SK-N-SH (cell line): ENCODE measurements around the gene CYP4F11. TPM values are rescaled to one million over a fixed set of nuclear protein-coding genes. Genes with fewer than 3 reads are reported as not detected.

Experiments
- CTCF ChIA-PET: fragments of 300-600, 350-600 bp; formaldehyde crosslinking; extraction: SDS; loops from one replicate; lab custom pipeline; 2021; lab: Yijun Ruan, JAX
- POLR2A ChIA-PET: fragments of 350-600 bp; sonication (Branson Sonifier 250); formaldehyde crosslinking; extraction: SDS; loops from one replicate; lab custom pipeline; 2020; ENCODE audit warnings: antibody characterized with exemption, inconsistent platforms; lab: Yijun Ruan, JAX
- DNase-seq: peaks from one replicate; pipeline ENCODE4 v3.0.0; 2012
- H2AFZ ChIP-seq: fragments of 200-600 bp; sonication (generic); 2 replicates; pipeline ENCODE4 v1.8.1; 2016; ENCODE audit warnings: antibody characterized with exemption, mild to moderate bottlenecking, low read depth
- H3F3A ChIP-seq: fragments of 200-600 bp; sonication (generic); replicated peaks from 2 replicates; pipeline ENCODE3; 2016; ENCODE audit warnings: antibody characterized with exemption, mild to moderate bottlenecking; ENCODE audit not compliant: insufficient read depth
- H3K27ac ChIP-seq, 2 experiments: fragments of 200-500 bp in 1 of 2; fragments of 200-600 bp in 1 of 2; sonication (Bioruptor generic) in 1 of 2; sonication (generic), shearing (Covaris generic) in 1 of 2; 2 replicates each; pipeline versions ENCODE4 v1.5.1 to v1.6.1; 2014 to 2016; ENCODE audit warnings: low read depth in 2 of 2, inconsistent platforms in 1 of 2, low read length in 1 of 2, mild to moderate bottlenecking in 1 of 2, mixed read lengths in 1 of 2
- H3K27me3 ChIP-seq: fragments of 200-600 bp; sonication (generic), shearing (Covaris generic); 2 replicates; pipeline ENCODE4 v1.6.1; 2016; ENCODE audit warnings: mixed run types; ENCODE audit not compliant: insufficient read depth
- H3K36me3 ChIP-seq, 2 experiments: fragments of 200-500 bp in 1 of 2; fragments of 200-600 bp in 1 of 2; sonication (Bioruptor generic) in 1 of 2; sonication (generic) in 1 of 2; replicated peaks in 1 of 2; 2 replicates each; pipeline versions ENCODE3 to v1.5.1; 2014 to 2016; ENCODE audit warnings: low read length in 1 of 2, mild to moderate bottlenecking in 1 of 2; ENCODE audit not compliant: insufficient read depth in 2 of 2, control insufficient read depth in 1 of 2
- H3K4me1 ChIP-seq, 2 experiments: fragments of 200-500 bp in 1 of 2; fragments of 200-600 bp in 1 of 2; sonication (Bioruptor generic) in 1 of 2; sonication (generic), shearing (Covaris generic) in 1 of 2; 2 replicates each; pipeline versions ENCODE4 v1.5.1 to v1.6.1; 2014 to 2016; ENCODE audit warnings: low read depth in 1 of 2, low read length in 1 of 2, mixed run types in 1 of 2; ENCODE audit not compliant: insufficient read depth in 2 of 2, control insufficient read depth in 1 of 2
- H3K4me2 ChIP-seq: fragments of 200-600 bp; sonication (generic), shearing (Covaris generic); 2 replicates; pipeline ENCODE4 v1.6.1; 2017; ENCODE audit warnings: mixed run types
- H3K4me3 ChIP-seq, 2 experiments: fragments of 200-500 bp in 1 of 2; fragments of 200-600 bp in 1 of 2; sonication (Bioruptor generic) in 1 of 2; sonication (generic), shearing (Covaris generic) in 1 of 2; 2 replicates each; pipeline versions ENCODE4 v1.5.1 to v1.8.1; 2014 to 2016; ENCODE audit warnings: low read depth in 2 of 2, inconsistent platforms in 1 of 2, low read length in 1 of 2, mild to moderate bottlenecking in 1 of 2, mixed read lengths in 1 of 2, moderate library complexity in 1 of 2
- H3K79me2 ChIP-seq: fragments of 200-600 bp; sonication (generic); 2 replicates; pipeline ENCODE4 v1.8.1; 2017; ENCODE audit warnings: mild to moderate bottlenecking; ENCODE audit not compliant: insufficient read depth
- H3K9ac ChIP-seq: fragments of 200-600 bp; sonication (generic); 2 replicates; pipeline ENCODE4 v1.6.1; 2017; ENCODE audit warnings: mixed run types
- H3K9me2 ChIP-seq: fragments of 200-600 bp; sonication (generic); 2 replicates; pipeline ENCODE4 v1.6.1; 2017; ENCODE audit warnings: mixed run types
- H3K9me3 ChIP-seq: fragments of 200-600 bp; sonication (generic); 2 replicates; pipeline ENCODE4 v1.6.1; 2017; ENCODE audit warnings: mixed run types, mild to moderate bottlenecking, moderate library complexity
- H4K20me1 ChIP-seq: fragments of 200-600 bp; sonication (generic); 2 replicates; pipeline ENCODE4 v1.6.1; 2017; ENCODE audit warnings: mild to moderate bottlenecking, mixed run types; ENCODE audit not compliant: insufficient read depth
- CHD2 ChIP-seq: fragments of 150-350 bp; IDR thresholded peaks from 2 replicates; pipeline ENCODE4 v1.6.1; 2018; ENCODE audit warnings: low read length; ENCODE audit not compliant: partially characterized antibody
- CTCF ChIP-seq: fragments of 200-600 bp; sonication (generic); IDR thresholded peaks from 2 replicates; pipeline ENCODE4 v1.6.1; 2017; ENCODE audit warnings: antibody characterized with exemption, mild to moderate bottlenecking, moderate library complexity
- ELF1 ChIP-seq: IDR thresholded peaks from 2 replicates; pipeline ENCODE4 v1.4.0; 2012
- EZH2phosphoT487 ChIP-seq: fragments of 200-600 bp; sonication (generic); IDR thresholded peaks from 2 replicates; pipeline ENCODE4 v1.6.1; 2017; ENCODE audit warnings: low read depth, mixed run types, mild to moderate bottlenecking, antibody characterized with exemption, moderate library complexity, borderline replicate concordance
- FOXJ3 ChIP-seq: sonication (generic); formaldehyde crosslinking; IDR thresholded peaks from 2 replicates; pipeline ENCODE4 v1.5.1; 2020; ENCODE audit warnings: mild to moderate bottlenecking, missing genetic modification reagents
- GABPA ChIP-seq: IDR thresholded peaks from 2 replicates; pipeline ENCODE4 v1.4.0; 2012; ENCODE audit warnings: low read depth, mild to moderate bottlenecking
- GATA2 ChIP-seq: sonication (generic); formaldehyde crosslinking; IDR thresholded peaks from 2 replicates; pipeline ENCODE4 v1.5.0; 2020; ENCODE audit warnings: mild to moderate bottlenecking, missing genetic modification reagents
- MXI1 ChIP-seq: IDR thresholded peaks from 2 replicates; pipeline ENCODE4 v1.6.1; 2012; ENCODE audit warnings: mild to moderate bottlenecking, low read depth, low read length, improper control_type of control experiment
- NFIC ChIP-seq: IDR thresholded peaks from 2 replicates; pipeline ENCODE4 v1.4.0; 2012; ENCODE audit warnings: borderline replicate concordance
- POLR2AphosphoS5 ChIP-seq: IDR thresholded peaks from 2 replicates; pipeline ENCODE4 v1.6.1; 2012; ENCODE audit warnings: low read depth, low read length
- RAD21 ChIP-seq: IDR thresholded peaks from 2 replicates; pipeline ENCODE4 v1.6.1; 2012; ENCODE audit warnings: mild to moderate bottlenecking, low read length
- RCOR1 ChIP-seq: fragments of 150-350 bp; IDR thresholded peaks from 2 replicates; pipeline ENCODE4 v1.6.1; 2017; ENCODE audit warnings: antibody characterized with exemption, low read length
- RFX5 ChIP-seq: IDR thresholded peaks from 2 replicates; pipeline ENCODE4 v1.6.1; 2012; ENCODE audit warnings: mild to moderate bottlenecking, improper control_type of control experiment, low read length
- SMC3 ChIP-seq: IDR thresholded peaks from 2 replicates; pipeline ENCODE4 v1.6.1; 2012; ENCODE audit warnings: low read depth, low read length, improper control_type of control experiment
- TAF1 ChIP-seq: IDR thresholded peaks from 2 replicates; pipeline ENCODE4 v1.6.1; 2012; ENCODE audit warnings: low read depth, mild to moderate bottlenecking, low read length, moderate library complexity, borderline replicate concordance
- USF1 ChIP-seq: IDR thresholded peaks from 2 replicates; pipeline ENCODE4 v1.4.0; 2012; ENCODE audit warnings: low read depth, borderline replicate concordance
- WGBS: methylation state at CpG from one replicate; pipeline ENCODE4 v1.1.6; 2017; ENCODE audit warnings: low lambda C conversion rate; 5-methylcytosine and 5-hydroxymethylcytosine counted together
- polyA plus RNA-seq, 3 experiments: library from polyadenylated mRNA; depleted of rRNA; stranded (reverse); fragments of >200 nt; gene quantifications; 2 replicates each; pipeline ENCODE4 v1.2.3, GENCODE V29; 2012
- TF ChIP-seq, protein P1 (sequence below): fragments of 150-350 bp; IDR thresholded peaks from 2 replicates; pipeline ENCODE4 v1.6.1; 2016; ENCODE audit warnings: mild to moderate bottlenecking, low read depth, low read length
- TF ChIP-seq, protein P2 (sequence below): IDR thresholded peaks from 2 replicates; pipeline ENCODE4 v1.6.1; 2012; ENCODE audit warnings: mild to moderate bottlenecking, low read depth, low read length, moderate library complexity

CYP4F11 gene
- polyA plus RNA-seq, 1 of the 3 experiments (the other 2 are of a cell fraction), result 0.23 TPM

- no peak for TF ChIP-seq POLR2AphosphoS5
- no peak for TF ChIP-seq TAF1
- no peak for TF ChIP-seq CHD2
- no peak for TF ChIP-seq MXI1
- TF ChIP-seq SMC3, result no peak
- no peak for TF ChIP-seq ELF1
These were observed 10.1 kb upstream of the CYP4F11 start (continued) for GRCh38 chr19:15944401-15944800.

GRCh38 chr19:15937771-15938170, 3.4 kb upstream of the CYP4F11 start:
- Histone ChIP-seq H3K27ac (no peak overlapping the region), H3K4me2 (no peak overlapping the region), H3K79me2 (no peaks in the 10 kb centered on the region), H3K4me1 (no peaks in the 10 kb centered on the region), H3K9me2 (no peaks in the 10 kb centered on the region), H3K36me3 (no peaks in the 10 kb centered on the region), H3K27me3 (no peaks in the 10 kb centered on the region; the same call in 1 of the 2 replicates), H3K4me3 (no peak overlapping the region), H3F3A (no peaks in the 10 kb centered on the region), H3K9me3 (no peaks in the 10 kb centered on the region), H3K9ac (no peak overlapping the region), H4K20me1 (no peaks in the 10 kb centered on the region), H2AFZ (no peak overlapping the region)
- WGBS, result 0% methylated on average over 1 of the region's 2 CpGs
- no peak for DNase-seq
- ChIA-PET POLR2A (no interaction called here), CTCF (no interaction called here)
- no peak for TF ChIP-seq RAD21
- TF ChIP-seq POLR2AphosphoS5, result no peak
- no peak for TF ChIP-seq RCOR1
- TF ChIP-seq USF1, result no peak
- TF ChIP-seq GATA2, result no peak
- TF ChIP-seq GABPA, result no peak
- TF ChIP-seq, protein P1, sequence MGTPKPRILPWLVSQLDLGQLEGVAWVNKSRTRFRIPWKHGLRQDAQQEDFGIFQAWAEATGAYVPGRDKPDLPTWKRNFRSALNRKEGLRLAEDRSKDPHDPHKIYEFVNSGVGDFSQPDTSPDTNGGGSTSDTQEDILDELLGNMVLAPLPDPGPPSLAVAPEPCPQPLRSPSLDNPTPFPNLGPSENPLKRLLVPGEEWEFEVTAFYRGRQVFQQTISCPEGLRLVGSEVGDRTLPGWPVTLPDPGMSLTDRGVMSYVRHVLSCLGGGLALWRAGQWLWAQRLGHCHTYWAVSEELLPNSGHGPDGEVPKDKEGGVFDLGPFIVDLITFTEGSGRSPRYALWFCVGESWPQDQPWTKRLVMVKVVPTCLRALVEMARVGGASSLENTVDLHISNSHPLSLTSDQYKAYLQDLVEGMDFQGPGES, result no peak
- TF ChIP-seq FOXJ3, result no peak
- no peak for TF ChIP-seq CTCF
- TF ChIP-seq RFX5, result no peak
- TF ChIP-seq NFIC, result no peak
- TF ChIP-seq SMC3, result no peak
- no peak for TF ChIP-seq EZH2phosphoT487
- TF ChIP-seq, protein P2, sequence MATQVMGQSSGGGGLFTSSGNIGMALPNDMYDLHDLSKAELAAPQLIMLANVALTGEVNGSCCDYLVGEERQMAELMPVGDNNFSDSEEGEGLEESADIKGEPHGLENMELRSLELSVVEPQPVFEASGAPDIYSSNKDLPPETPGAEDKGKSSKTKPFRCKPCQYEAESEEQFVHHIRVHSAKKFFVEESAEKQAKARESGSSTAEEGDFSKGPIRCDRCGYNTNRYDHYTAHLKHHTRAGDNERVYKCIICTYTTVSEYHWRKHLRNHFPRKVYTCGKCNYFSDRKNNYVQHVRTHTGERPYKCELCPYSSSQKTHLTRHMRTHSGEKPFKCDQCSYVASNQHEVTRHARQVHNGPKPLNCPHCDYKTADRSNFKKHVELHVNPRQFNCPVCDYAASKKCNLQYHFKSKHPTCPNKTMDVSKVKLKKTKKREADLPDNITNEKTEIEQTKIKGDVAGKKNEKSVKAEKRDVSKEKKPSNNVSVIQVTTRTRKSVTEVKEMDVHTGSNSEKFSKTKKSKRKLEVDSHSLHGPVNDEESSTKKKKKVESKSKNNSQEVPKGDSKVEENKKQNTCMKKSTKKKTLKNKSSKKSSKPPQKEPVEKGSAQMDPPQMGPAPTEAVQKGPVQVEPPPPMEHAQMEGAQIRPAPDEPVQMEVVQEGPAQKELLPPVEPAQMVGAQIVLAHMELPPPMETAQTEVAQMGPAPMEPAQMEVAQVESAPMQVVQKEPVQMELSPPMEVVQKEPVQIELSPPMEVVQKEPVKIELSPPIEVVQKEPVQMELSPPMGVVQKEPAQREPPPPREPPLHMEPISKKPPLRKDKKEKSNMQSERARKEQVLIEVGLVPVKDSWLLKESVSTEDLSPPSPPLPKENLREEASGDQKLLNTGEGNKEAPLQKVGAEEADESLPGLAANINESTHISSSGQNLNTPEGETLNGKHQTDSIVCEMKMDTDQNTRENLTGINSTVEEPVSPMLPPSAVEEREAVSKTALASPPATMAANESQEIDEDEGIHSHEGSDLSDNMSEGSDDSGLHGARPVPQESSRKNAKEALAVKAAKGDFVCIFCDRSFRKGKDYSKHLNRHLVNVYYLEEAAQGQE, result no peak
